GM12873 (cell line): ENCODE data around the gene BABAM1.

Experiments used
- TF ChIP-seq, protein P1 (sequence below): IDR thresholded peaks from 2 replicates; pipeline ENCODE4 v1.5.1; 2012; ENCODE audit warnings: low read depth, mild to moderate bottlenecking, moderate library complexity, low read length, control low read depth; ENCODE audit not compliant: insufficient read depth; ENCODE audit errors: missing control alignments

Gene BABAM1

DNA sequence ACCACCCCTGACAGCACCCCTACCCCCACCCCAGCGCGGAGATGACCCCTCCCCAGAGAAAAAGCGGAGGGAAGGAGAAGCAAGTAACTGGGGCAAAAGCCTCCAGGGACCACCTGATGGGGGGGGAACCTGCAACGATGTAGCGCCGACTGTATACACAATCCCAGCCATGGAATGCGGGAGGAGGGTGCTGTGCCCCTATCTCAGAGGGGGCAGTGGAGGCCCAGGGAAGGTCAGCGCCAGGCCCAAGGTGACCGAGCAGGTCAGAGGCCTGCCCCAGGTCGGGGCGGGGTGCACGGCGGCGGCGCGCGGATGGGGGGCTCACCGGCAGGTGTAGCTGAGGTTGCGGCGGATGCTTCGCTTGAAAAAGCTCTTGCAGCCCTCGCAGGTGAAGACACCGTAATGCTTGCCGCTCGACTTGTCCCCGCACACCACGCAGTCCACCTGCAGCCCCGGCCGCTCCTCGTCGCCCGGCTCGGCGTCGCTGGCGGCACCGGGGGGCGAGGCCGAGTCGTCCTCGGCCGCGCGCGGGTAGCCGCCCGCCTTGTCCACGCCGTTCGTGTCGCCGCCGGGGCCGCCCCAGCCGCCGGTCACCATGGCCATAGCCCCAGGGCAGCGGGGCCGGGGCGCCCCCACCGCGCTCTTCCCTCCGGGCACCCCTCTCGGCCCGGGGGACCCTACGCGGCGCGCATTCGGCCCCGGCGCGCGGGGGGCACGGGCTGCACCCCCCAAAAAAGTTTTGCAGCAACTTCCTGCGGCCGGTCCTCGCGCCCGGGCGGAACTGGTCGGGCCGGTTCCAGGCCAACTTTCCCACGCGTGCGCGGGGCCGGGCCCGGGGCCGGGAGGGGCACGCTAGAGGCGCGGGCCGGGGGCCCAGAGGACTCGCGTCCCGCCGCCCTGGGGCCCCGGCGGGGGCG is 22.4 kb upstream of the BABAM1 start:
- TF ChIP-seq, protein P1, sequence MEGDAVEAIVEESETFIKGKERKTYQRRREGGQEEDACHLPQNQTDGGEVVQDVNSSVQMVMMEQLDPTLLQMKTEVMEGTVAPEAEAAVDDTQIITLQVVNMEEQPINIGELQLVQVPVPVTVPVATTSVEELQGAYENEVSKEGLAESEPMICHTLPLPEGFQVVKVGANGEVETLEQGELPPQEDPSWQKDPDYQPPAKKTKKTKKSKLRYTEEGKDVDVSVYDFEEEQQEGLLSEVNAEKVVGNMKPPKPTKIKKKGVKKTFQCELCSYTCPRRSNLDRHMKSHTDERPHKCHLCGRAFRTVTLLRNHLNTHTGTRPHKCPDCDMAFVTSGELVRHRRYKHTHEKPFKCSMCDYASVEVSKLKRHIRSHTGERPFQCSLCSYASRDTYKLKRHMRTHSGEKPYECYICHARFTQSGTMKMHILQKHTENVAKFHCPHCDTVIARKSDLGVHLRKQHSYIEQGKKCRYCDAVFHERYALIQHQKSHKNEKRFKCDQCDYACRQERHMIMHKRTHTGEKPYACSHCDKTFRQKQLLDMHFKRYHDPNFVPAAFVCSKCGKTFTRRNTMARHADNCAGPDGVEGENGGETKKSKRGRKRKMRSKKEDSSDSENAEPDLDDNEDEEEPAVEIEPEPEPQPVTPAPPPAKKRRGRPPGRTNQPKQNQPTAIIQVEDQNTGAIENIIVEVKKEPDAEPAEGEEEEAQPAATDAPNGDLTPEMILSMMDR = no peak

DNA sequence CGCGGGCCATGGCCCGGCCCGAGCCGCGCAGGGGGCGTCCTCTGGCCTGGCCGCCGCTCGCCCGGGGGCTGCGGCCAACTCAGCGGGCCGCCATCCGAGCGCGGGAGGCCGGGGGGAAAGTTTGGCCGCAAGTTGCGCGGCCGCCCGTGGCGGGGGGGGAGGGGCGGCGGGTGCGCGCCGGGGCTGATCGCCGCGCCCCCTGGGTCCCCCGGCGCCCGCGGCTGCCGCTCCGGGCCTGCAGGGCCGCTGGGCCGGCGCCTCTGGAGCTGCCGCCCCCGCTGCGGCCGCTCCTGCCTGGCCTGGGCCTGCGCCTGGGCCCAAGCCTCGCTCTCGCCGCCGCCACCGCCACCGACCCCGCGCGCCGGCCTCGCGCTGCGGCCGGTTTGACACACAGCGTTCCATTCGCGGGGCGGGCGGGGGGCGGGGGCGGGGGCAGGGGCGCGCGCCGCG is 21.7 kb upstream of the BABAM1 start, which contains the start of gene NR2F6:
NR2F6 (minus strand) TSS at position 385 of the 450 bp plus-strand sequence. CDS start 699 bp downstream, outside the sequence.
- TF ChIP-seq, protein P1 = no peak

DNA sequence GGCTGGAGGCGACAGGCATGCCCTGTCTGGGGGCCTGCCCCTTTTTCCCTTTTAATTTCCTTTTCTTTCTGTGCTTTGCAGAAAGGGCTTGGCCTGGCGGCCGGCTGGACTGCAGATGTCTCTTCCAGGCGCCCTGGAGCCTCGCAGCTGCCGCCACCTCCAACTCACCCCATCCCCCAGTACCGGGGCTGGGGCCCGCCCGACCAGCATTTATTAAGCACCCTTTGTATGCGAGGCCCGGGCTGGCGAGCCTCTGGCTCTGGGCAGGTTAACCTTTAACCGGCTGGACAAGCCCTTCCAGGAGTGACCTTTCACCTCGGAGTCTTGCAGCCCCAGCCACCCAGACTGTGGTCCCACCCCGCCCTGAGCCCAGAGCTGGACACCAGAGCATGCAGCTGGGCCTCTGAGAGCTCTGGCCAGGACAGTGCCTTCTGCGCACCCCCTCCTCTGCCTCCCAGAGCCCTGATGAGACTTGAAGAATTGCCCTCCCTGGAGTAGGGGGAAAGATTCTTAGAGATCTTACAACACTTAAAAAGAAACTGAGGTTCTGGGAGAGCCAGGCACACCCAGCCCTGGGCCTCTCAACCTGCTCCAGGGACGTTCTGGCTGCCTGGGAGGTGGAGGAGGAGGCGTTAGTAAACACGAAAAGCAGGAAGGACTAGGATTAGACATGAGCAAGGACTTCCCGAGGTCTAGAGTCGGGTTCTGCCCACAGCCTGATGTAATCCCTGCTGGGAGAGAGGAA is 20.4 kb upstream of the BABAM1 start:
- TF ChIP-seq, protein P1 = no peak

DNA sequence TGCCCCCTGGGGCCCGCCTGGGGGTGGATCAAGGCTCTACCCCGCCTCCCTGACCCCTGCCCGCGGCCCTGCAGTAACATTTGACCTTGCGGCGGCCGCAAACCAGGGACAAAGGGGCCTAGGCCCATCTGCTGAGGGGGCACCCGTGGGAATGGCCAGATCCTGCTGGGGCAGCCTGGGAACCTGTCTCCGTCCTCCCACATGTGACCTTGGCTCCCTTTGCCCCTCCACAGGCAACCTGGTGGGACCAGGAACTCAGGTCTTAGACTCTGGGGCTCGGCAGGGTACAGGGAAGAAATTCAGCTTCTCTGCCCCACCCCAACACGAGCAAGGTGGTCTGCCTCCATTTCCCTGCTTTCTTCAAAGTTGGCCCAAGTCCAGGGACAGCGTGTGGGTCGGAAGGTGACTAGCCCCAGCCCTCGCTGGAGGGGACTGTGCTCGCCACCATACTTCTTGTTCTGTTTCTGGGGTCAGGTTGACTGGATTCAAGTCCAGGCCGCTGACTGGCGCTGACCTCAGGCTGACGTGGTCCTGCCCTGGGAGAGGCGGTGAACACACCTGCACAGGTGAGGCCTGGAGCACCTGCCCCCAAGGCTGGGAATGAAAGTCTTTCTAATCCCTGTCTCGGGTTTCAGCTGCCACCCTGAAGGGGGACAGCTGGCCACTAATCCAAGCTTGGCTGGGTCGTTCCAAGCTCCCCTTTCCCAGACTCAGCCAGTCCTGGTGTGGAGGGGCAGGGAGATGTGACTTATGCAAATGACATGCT is 19.0 kb upstream of the BABAM1 start:
- TF ChIP-seq, protein P1 = no peak

DNA sequence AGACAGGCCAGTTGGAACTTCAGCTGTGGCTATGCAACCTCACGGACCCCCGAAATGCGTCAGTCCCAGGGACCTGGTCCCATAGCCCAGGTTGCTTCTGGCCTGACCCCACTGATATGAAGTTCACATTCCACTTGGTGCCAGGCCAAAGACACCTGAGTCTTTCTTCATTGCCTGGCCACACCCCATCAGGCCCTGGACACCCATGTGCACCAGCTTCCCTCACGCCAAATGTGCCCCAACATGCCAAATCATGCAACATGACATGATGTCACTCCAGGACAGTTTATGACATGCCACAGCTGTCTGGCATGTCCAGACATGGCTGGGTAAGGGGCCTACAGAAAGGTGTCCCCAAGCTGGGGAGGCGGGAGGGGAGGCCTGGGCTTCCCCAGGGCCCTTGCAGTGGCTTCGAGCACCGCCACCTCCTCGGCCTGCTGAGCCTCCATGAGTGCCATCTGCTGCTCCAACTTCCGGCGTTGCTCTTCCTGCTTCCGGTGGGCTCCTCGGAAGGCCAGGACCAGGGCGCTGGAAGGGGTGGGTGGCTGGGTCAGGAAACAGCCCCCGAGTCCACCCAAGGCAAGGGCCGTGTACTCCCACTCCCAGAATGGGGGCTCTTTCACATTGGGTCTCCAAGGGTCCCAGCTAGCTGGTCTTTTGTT is 17.2 kb upstream of the BABAM1 start:
- TF ChIP-seq, protein P1 = no peak

DNA sequence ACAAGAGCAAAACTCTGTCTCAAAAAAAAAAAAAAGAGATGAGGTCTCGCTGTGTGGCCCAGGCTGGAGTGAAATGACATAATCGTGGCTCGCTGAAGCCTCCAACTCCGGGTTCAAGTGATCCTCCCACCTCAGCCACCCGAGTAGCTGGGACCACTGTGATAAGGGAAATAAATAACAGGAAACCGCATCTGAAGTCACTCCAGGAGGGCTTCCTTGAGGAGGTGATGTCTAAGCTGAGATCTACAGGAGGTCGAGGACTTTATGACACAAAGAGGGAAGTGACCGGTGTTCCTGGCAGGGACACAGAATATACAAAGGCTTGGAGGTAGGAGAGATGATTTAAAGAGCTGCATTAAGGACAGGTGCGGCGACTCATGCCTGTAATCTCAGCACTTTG is 12.6 kb upstream of the BABAM1 start:
- TF ChIP-seq, protein P1 = no peak
